ENCODE results near the gene CD151.

CD151 gene

GRCh38 chr11:855330-855674, 22.6 kb downstream of the CD151 start:
- H3K27ac ChIP-seq: no peak overlapping the region
- TF ChIP-seq ZFX (IDR thresholded peaks at IDR 0.05) (no peak), CTCF (conservative IDR thresholded peaks at IDR 0.05) (no peak)

GRCh38 chr11:855796-856195, 23.0 kb downstream of the CD151 start:
- TF ChIP-seq CTCF (conservative IDR thresholded peaks at IDR 0.05): no peak
- TF ChIP-seq ZFX (IDR thresholded peaks at IDR 0.05): no peak
- no peak overlapping the region for H3K27ac ChIP-seq

- H3K27ac ChIP-seq: no peak overlapping the region
- TF ChIP-seq CTCF (conservative IDR thresholded peaks at IDR 0.05) (no peak), ZFX (IDR thresholded peaks at IDR 0.05) (no peak)
Measured at GRCh38 chr11:856397-856796, 23.6 kb downstream of the CD151 start.

- no peak overlapping the region for H3K27ac ChIP-seq
- TF ChIP-seq ZFX (IDR thresholded peaks at IDR 0.05) (no peak), CTCF (conservative IDR thresholded peaks at IDR 0.05) (no peak)
Measured at GRCh38 chr11:858053-858761, 25.5 kb downstream of the CD151 start.

GRCh38 chr11:858762-859339, 26.1 kb downstream of the CD151 start:
- no peak overlapping the region for H3K27ac ChIP-seq
- no peak for TF ChIP-seq ZFX (IDR thresholded peaks at IDR 0.05)
- no peak for TF ChIP-seq CTCF (conservative IDR thresholded peaks at IDR 0.05)

- TF ChIP-seq CTCF (conservative IDR thresholded peaks at IDR 0.05) (no peak), ZFX (IDR thresholded peaks at IDR 0.05) (no peak)
- H3K27ac ChIP-seq: no peak overlapping the region
Measured at GRCh38 chr11:859394-860131, 26.8 kb downstream of the CD151 start.
